Measurements from ENCODE around the gene COL25A1. TPM values are rescaled to one million over a fixed set of nuclear protein-coding genes. Genes with fewer than 3 reads are reported as not detected.
A peak's percentile ranks its signal among the peaks of the same experiment; 100 is the strongest.

COL25A1 gene
- total RNA-seq, 1 donor from 2014 or later = 3.9 TPM

DNA sequence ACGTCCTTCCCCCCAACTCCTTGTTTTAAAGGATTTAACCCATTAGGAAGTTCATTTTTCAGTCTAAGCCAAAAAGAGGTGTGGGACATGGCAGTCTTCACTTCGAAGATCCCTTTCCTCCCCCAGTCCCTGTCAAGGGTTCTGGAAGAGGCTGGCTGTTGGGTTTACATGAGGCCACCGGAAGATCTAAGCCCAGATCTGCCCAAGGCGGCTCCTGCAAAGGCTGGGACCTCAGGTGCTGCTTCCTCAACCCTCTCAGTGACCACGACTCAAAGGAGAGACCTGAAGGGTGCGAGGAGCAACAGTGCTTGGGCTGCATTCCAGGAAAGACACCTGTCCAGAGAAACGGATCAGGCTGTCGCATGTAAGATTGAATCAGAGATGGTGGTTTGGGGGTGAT, 516.1 kb downstream of the COL25A1 start:
- Mint-ChIP-seq H3K4me3 (ENCODE audit: low read depth) (no peak overlapping the region), H3K27ac (no peak overlapping the region), H3K4me1 (ENCODE audit: low read depth) (peaks cover 3% of the 10 kb centered on the region), H3K36me3 (ENCODE audit: insufficient read depth) (no peaks in the 10 kb centered on the region), H3K27me3 (no peaks in the 10 kb centered on the region), H3K9me3 (ENCODE audit: low read depth) (no peaks in the 10 kb centered on the region)
- TF ChIP-seq, protein P1, sequence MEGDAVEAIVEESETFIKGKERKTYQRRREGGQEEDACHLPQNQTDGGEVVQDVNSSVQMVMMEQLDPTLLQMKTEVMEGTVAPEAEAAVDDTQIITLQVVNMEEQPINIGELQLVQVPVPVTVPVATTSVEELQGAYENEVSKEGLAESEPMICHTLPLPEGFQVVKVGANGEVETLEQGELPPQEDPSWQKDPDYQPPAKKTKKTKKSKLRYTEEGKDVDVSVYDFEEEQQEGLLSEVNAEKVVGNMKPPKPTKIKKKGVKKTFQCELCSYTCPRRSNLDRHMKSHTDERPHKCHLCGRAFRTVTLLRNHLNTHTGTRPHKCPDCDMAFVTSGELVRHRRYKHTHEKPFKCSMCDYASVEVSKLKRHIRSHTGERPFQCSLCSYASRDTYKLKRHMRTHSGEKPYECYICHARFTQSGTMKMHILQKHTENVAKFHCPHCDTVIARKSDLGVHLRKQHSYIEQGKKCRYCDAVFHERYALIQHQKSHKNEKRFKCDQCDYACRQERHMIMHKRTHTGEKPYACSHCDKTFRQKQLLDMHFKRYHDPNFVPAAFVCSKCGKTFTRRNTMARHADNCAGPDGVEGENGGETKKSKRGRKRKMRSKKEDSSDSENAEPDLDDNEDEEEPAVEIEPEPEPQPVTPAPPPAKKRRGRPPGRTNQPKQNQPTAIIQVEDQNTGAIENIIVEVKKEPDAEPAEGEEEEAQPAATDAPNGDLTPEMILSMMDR (IDR thresholded peaks at IDR 0.05; ENCODE audit: unreplicated experiment) = no peak
- DNase-seq (ENCODE audit: low spot score, unreplicated experiment) = no peak

DNA sequence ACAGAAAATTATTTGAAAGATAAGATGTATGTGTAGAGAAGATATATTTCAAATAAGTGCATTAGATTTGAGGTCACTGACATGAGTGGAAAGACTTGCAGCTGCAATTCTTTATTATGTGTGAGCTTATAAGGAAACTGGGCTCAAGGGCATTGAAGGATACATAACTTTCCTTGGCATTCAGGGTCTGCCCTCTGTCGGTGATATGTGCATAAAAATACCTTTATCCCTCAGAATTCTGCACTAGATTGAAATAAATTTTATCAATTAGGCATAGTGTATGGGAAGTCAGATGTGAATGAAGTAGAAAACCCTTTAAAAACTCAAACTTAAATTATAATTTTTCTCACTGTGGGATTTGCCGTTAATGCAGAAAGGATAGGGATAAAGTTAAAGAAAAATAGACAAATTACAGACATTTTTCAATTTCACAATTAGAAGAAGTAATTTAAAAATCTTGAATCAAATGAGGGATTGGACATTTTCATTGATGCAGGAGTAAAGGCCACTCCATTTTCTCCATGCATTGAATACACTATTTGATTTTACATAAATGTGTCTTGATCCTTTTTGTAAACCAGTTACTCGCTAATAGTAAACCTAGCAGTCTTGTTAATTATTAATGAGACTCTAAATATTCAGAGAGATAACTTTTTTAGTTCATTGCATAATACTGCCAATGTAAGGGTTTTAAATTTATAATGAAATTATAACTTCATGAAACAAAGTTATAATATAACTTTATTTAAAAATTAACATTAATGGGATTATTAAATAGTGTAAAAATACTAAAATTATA, 518.6 kb downstream of the COL25A1 start:
- Mint-ChIP-seq H3K27me3 (no peaks in the 10 kb centered on the region), H3K4me1 (ENCODE audit: low read depth) (peaks cover 3% of the 10 kb centered on the region), H3K9me3 (ENCODE audit: low read depth) (no peaks in the 10 kb centered on the region), H3K27ac (no peak overlapping the region), H3K4me3 (ENCODE audit: low read depth) (no peak overlapping the region), H3K36me3 (ENCODE audit: insufficient read depth) (no peaks in the 10 kb centered on the region)
- TF ChIP-seq, protein P1 (IDR thresholded peaks at IDR 0.05; ENCODE audit: unreplicated experiment) = peak; percentile 37
- no peak for DNase-seq (ENCODE audit: low spot score, unreplicated experiment)

DNA sequence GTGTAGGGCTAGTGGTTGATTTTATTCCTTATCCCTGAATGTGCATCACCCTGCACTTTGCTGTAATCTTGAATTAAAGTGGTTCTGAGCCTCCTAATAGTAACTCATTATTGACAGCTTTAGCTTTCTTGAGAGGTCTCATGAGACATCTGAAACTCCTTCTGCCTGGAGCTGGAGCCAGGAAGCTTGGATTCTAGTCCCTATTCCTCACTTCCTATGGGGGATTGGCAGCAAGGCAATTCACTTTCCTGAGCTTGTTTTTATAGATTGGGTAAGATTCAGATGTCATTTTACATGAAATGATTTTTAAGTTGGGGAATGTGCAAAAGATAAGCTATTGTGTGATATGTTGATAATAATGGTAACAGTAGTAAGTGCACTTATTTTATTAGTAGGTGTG, 522.5 kb downstream of the COL25A1 start:
- Mint-ChIP-seq H3K27ac (no peak overlapping the region), H3K27me3 (no peaks in the 10 kb centered on the region), H3K9me3 (ENCODE audit: low read depth) (no peaks in the 10 kb centered on the region), H3K4me1 (ENCODE audit: low read depth) (peaks cover 3% of the 10 kb centered on the region), H3K4me3 (ENCODE audit: low read depth) (no peak overlapping the region), H3K36me3 (ENCODE audit: insufficient read depth) (no peaks in the 10 kb centered on the region)
- TF ChIP-seq, protein P1 (IDR thresholded peaks at IDR 0.05; ENCODE audit: unreplicated experiment) = no peak
- DNase-seq (ENCODE audit: low spot score, unreplicated experiment) = no peak

DNA sequence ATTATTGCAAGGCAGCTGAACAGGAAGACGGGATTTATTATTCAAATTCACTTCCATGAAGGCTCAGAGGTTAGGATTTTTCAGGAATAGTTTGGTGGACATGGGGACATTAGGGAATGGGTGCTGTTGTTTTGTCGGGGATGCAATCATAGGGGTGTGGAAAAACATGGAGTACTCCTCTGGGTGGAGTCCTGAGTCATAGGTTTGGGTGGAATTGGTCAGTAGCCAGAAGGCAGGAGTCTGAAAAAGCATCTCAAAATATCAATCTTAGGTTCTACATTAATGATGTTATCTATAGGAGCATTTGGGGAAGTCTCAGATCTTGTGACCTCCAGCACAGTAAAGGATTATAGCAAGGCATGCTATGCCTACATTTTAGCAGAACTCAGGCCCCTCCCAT, 525.1 kb downstream of the COL25A1 start:
- Mint-ChIP-seq H3K4me3 (ENCODE audit: low read depth) (no peak overlapping the region), H3K36me3 (ENCODE audit: insufficient read depth) (no peaks in the 10 kb centered on the region), H3K9me3 (ENCODE audit: low read depth) (no peaks in the 10 kb centered on the region), H3K27ac (no peak overlapping the region), H3K27me3 (no peaks in the 10 kb centered on the region), H3K4me1 (ENCODE audit: low read depth) (no peaks in the 10 kb centered on the region)
- no peak for DNase-seq (ENCODE audit: low spot score, unreplicated experiment)
- TF ChIP-seq, protein P1 (IDR thresholded peaks at IDR 0.05; ENCODE audit: unreplicated experiment) = no peak

DNA sequence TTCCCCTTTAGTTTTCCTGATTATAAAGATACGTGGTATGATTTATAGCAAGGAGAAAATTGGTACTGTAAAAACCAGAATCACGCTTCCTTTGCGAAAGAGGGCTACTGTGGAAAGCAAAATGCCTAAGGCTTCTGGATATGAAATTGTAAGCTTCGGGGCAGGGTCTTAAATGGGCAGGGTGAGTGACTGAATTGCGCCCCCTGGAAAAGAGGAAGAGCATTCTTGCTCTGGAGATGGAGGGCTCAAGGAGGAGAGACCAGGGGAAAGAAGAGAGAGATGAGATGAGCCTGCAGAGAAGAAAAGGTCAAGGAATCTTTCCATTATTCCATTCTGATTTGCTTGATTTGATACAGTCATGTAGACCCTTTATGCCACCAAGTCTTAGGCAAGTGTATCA, 526.5 kb downstream of the COL25A1 start:
- H3K4me1 Mint-ChIP-seq (ENCODE audit: low read depth) = no peaks in the 10 kb centered on the region
- no peak overlapping the region for H3K4me3 Mint-ChIP-seq (ENCODE audit: low read depth)
- TF ChIP-seq, protein P1 (IDR thresholded peaks at IDR 0.05; ENCODE audit: unreplicated experiment) = no peak
- H3K27me3 Mint-ChIP-seq = no peaks in the 10 kb centered on the region
- DNase-seq (ENCODE audit: low spot score, unreplicated experiment) = no peak
- H3K36me3 Mint-ChIP-seq (ENCODE audit: insufficient read depth) = no peaks in the 10 kb centered on the region
- H3K27ac Mint-ChIP-seq = no peak overlapping the region
- H3K9me3 Mint-ChIP-seq (ENCODE audit: low read depth) = no peaks in the 10 kb centered on the region
